Cardiac muscle cell (in vitro differentiated cells and primary cell): Measurements from ENCODE around the gene SLC35F5. TPM values are rescaled to one million over a fixed set of nuclear protein-coding genes. Genes with fewer than 3 reads are reported as not detected.

Experiments used
- DNase-seq, 2 donors: peaks; one replicate each; pipeline versions ENCODE4 v3.0.0 to v3.0.0-alpha.2; 2010 to 2017; ENCODE audit warnings: low read depth in 1 of 2, low spot score in 1 of 2
- H3K27ac ChIP-seq: fragments of 200-600 bp; sonication (generic); 2 replicates; pipeline ENCODE4 v1.5.1; 2016
- H3K27me3 ChIP-seq: fragments of 200-600 bp; sonication (generic); 2 replicates; pipeline ENCODE4 v1.6.0; 2016; ENCODE audit warnings: control low read depth
- H3K36me3 ChIP-seq: fragments of 200-600 bp; sonication (generic); 2 replicates; pipeline ENCODE4 v1.5.1; 2016; ENCODE audit warnings: control low read depth
- H3K4me1 ChIP-seq: fragments of 200-600 bp; sonication (generic); 2 replicates; pipeline ENCODE4 v1.8.1; 2017; ENCODE audit warnings: low read depth, mild to moderate bottlenecking, mixed run types
- H3K4me3 ChIP-seq: fragments of 200-600 bp; sonication (generic); 2 replicates; pipeline ENCODE4 v1.5.1; 2016; ENCODE audit warnings: mild to moderate bottlenecking
- H3K9me3 ChIP-seq: fragments of 200-600 bp; sonication (generic); 2 replicates; pipeline ENCODE4 v1.5.1; 2017; ENCODE audit warnings: low read depth, mild to moderate bottlenecking, control low read depth
- polyA plus RNA-seq: library from polyadenylated mRNA; unstranded; fragments of >200 nt; fragmentation: Nextera tagmentation; extraction: Ambion mirVana; gene quantifications from 2 replicates; pipeline ENCODE4 v1.2.1, GENCODE V29; 2016
- total RNA-seq: library from RNA; depleted of rRNA; stranded (reverse); fragments of >200 nt; gene quantifications from 2 replicates; pipeline ENCODE4 v1.2.3, GENCODE V29; 2016
- TF ChIP-seq, protein P1 (sequence below): IDR thresholded peaks from 2 replicates; pipeline ENCODE4 v1.5.1; 2012; ENCODE audit warnings: low read depth, mild to moderate bottlenecking, low read length

SLC35F5 gene
- total and polyA plus RNA-seq, 2 experiments from 2014 or later: 27.6 to 48.4 TPM

DNA sequence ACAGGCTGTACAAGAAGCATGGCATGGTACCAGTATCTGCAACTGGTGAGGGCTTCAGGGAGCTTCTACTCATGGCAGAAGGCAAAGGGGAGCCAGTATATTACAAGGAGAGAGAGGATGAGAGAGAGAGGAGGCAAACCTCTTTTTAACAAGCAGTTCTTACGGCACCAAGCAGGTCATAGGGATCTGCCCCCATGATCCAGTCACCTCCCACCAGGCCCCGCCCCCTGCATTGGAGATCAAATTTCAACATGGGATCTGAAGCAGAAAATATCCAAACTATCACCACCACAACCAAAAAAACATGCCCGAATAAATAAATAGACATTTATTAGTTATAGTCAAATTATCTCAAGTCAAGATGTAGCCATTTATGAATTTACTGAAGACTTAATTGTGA is 14.5 kb upstream of the SLC35F5 start:
- DNase-seq: no peak
- Histone ChIP-seq H3K4me1 (no peaks in the 10 kb centered on the region), H3K36me3 (no peaks in the 10 kb centered on the region), H3K4me3 (no peak overlapping the region), H3K9me3 (no peaks in the 10 kb centered on the region), H3K27me3 (no peaks in the 10 kb centered on the region), H3K27ac (no peak overlapping the region)
- TF ChIP-seq, protein P1, sequence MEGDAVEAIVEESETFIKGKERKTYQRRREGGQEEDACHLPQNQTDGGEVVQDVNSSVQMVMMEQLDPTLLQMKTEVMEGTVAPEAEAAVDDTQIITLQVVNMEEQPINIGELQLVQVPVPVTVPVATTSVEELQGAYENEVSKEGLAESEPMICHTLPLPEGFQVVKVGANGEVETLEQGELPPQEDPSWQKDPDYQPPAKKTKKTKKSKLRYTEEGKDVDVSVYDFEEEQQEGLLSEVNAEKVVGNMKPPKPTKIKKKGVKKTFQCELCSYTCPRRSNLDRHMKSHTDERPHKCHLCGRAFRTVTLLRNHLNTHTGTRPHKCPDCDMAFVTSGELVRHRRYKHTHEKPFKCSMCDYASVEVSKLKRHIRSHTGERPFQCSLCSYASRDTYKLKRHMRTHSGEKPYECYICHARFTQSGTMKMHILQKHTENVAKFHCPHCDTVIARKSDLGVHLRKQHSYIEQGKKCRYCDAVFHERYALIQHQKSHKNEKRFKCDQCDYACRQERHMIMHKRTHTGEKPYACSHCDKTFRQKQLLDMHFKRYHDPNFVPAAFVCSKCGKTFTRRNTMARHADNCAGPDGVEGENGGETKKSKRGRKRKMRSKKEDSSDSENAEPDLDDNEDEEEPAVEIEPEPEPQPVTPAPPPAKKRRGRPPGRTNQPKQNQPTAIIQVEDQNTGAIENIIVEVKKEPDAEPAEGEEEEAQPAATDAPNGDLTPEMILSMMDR: no peak

DNA sequence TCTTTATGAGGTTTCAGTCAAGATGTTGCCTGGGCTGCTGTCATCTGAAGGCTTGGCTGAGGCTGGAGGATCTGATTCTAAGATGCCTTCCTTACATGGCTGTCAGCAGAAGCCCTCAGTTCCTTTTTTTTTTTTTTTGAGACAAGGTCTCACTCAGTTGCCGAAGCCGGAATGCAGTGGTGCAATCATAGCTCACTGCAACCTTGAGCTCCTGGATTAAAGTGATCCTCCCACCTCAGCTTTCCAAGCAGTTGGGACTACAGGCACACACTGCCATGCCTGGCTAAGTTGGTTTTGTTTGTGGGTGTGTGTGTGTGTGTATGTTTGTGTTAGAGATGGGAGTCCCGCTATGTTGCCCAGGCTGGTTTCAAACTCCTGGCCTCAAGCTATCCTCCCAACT is 13.1 kb upstream of the SLC35F5 start:
- no peak for DNase-seq
- Histone ChIP-seq H3K4me3 (no peak overlapping the region), H3K27me3 (no peaks in the 10 kb centered on the region)

GRCh38 chr2:113768770-113769169 is 12.3 kb upstream of the SLC35F5 start:
- no peaks in the 10 kb centered on the region for H3K27me3 ChIP-seq
- TF ChIP-seq, protein P1: no peak
- H3K36me3 ChIP-seq: no peaks in the 10 kb centered on the region
- no peaks in the 10 kb centered on the region for H3K9me3 ChIP-seq
- H3K4me3 ChIP-seq: no peak overlapping the region
- no peak for DNase-seq
- H3K4me1 ChIP-seq: no peaks in the 10 kb centered on the region
- H3K27ac ChIP-seq: no peak overlapping the region

More for the DNA sequence above, 13.1 kb upstream of the SLC35F5 start:
- no peaks in the 10 kb centered on the region for H3K9me3 ChIP-seq
- no peaks in the 10 kb centered on the region for H3K4me1 ChIP-seq
- H3K36me3 ChIP-seq: no peaks in the 10 kb centered on the region
- TF ChIP-seq, protein P1: no peak
- no peak overlapping the region for H3K27ac ChIP-seq

GRCh38 chr2:113767811-113768460 is 11.5 kb upstream of the SLC35F5 start:
- Histone ChIP-seq H3K27ac (no peak overlapping the region), H3K4me1 (no peaks in the 10 kb centered on the region), H3K4me3 (no peak overlapping the region), H3K9me3 (no peaks in the 10 kb centered on the region), H3K36me3 (no peaks in the 10 kb centered on the region), H3K27me3 (no peaks in the 10 kb centered on the region)
- no peak for DNase-seq
- TF ChIP-seq, protein P1: peak; percentile 6

GRCh38 chr2:113765276-113765675 is 8.8 kb upstream of the SLC35F5 start:
- Histone ChIP-seq H3K36me3 (no peaks in the 10 kb centered on the region), H3K9me3 (no peaks in the 10 kb centered on the region), H3K4me1 (no peaks in the 10 kb centered on the region), H3K27ac (no peak overlapping the region), H3K4me3 (no peak overlapping the region), H3K27me3 (no peaks in the 10 kb centered on the region)
- no peak for DNase-seq
- TF ChIP-seq, protein P1: no peak
